ENCODE results near the gene VPS39. TPM values are rescaled to one million over a fixed set of nuclear protein-coding genes. Genes with fewer than 3 reads are reported as not detected.

Gene VPS39
- total RNA-seq, 3 donors from 2014 or later, result 79.0 to 116 (median 89.9) TPM

DNA sequence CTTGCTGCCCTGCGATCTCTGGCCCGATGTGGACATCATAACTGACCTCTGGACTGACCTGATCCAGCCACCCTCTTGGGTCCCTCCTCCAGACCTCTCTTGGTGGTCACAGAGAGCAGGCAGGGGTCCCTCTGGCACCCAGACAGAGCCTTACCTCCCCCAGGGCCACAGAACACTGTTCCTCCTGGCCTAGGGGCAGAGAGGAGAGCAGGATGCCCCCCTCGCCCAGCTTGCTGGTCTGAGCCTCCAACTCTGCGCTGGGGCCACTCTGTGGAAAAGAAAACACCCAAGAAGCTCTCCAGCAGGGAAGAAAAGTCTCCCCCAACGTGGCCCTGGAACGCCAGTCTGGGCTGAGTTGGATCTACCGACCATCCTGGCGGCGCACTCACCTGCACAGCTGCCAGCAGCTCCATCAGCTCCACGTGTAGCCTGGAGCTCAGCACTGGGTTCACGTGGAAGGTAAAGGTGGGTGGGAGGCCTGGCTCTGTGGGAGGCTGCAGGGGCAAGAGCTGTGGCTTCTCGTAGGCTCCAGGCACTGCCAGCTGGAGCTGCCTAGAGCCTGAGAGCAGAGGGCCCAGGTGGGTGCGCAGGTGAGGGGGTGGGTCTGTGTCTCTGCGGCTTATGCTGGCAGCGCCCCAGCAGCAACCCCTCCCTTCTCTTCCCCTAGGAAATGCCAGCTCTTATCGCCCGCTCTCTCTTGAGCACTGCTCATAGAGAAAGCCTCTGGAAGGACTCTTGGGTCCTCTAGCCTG is 57.7 kb downstream of the VPS39 start:
- Histone ChIP-seq H3K27me3 (no peaks in the 10 kb centered on the region), H3K4me3 (no peak overlapping the region), H3K4me1 (no peaks in the 10 kb centered on the region), H3K9me3 (no peaks in the 10 kb centered on the region), H3K36me3 (no peaks in the 10 kb centered on the region), H3K27ac (no peak overlapping the region)
- peak in 1 of 2 donors; percentile 43 for DNase-seq (ENCODE audit: low spot score in 2 of 2)
- TF ChIP-seq POLR2A (IDR thresholded peaks at IDR 0.05) (no peak), POLR2AphosphoS5 (IDR thresholded peaks at IDR 0.05) (no peak)
- TF ChIP-seq, protein P1, sequence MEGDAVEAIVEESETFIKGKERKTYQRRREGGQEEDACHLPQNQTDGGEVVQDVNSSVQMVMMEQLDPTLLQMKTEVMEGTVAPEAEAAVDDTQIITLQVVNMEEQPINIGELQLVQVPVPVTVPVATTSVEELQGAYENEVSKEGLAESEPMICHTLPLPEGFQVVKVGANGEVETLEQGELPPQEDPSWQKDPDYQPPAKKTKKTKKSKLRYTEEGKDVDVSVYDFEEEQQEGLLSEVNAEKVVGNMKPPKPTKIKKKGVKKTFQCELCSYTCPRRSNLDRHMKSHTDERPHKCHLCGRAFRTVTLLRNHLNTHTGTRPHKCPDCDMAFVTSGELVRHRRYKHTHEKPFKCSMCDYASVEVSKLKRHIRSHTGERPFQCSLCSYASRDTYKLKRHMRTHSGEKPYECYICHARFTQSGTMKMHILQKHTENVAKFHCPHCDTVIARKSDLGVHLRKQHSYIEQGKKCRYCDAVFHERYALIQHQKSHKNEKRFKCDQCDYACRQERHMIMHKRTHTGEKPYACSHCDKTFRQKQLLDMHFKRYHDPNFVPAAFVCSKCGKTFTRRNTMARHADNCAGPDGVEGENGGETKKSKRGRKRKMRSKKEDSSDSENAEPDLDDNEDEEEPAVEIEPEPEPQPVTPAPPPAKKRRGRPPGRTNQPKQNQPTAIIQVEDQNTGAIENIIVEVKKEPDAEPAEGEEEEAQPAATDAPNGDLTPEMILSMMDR (IDR thresholded peaks at IDR 0.05), result no peak
- intact Hi-C loops (cut with DNase I; ENCODE audit: low total_unique reads), result no loop called here

DNA sequence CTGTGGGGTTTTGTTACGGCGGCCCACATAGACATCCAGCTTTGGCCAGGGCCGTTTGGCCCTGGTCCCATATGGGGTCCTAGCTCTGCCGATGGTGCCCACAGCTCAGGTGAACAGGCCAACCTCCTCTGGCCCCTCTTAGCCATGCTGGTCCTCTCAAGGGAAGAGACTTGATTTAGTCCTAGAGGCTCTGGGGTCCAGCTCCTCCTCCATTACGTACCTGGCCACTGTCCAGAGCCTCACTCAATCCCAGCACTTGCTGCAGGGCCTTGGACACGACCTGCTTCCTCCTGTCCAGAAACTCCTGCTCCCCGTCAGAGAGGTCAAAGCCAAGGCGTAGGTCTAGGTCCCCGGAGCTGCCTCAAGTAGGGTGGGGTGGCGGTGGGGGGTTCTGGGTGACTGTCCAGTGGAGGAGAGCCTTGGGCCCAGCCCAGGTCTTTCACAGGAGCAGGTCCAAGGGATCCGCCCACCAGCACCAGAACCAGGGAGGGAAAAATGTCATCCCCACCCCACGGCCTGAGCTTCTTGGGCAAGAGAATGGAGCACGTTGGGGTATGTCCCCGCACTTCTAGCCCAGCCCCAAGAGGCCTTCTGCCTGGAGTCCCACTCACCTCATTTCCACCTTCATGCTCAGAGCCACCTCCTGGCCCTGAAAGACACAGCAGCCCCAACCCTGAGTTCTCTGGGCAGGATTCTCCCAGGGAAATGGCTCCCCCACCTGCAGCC is 58.4 kb downstream of the VPS39 start:
- TF ChIP-seq, protein P1 (IDR thresholded peaks at IDR 0.05), result no peak
- TF ChIP-seq POLR2AphosphoS5 (IDR thresholded peaks at IDR 0.05) (no peak), POLR2A (IDR thresholded peaks at IDR 0.05) (no peak)
- Histone ChIP-seq H3K4me1 (no peaks in the 10 kb centered on the region), H3K4me3 (no peak overlapping the region), H3K27me3 (no peaks in the 10 kb centered on the region), H3K27ac (no peak overlapping the region), H3K36me3 (no peaks in the 10 kb centered on the region), H3K9me3 (no peaks in the 10 kb centered on the region)
- no peak for DNase-seq (ENCODE audit: low spot score in 2 of 2)
- intact Hi-C loops (cut with DNase I; ENCODE audit: low total_unique reads), result no loop called here

DNA sequence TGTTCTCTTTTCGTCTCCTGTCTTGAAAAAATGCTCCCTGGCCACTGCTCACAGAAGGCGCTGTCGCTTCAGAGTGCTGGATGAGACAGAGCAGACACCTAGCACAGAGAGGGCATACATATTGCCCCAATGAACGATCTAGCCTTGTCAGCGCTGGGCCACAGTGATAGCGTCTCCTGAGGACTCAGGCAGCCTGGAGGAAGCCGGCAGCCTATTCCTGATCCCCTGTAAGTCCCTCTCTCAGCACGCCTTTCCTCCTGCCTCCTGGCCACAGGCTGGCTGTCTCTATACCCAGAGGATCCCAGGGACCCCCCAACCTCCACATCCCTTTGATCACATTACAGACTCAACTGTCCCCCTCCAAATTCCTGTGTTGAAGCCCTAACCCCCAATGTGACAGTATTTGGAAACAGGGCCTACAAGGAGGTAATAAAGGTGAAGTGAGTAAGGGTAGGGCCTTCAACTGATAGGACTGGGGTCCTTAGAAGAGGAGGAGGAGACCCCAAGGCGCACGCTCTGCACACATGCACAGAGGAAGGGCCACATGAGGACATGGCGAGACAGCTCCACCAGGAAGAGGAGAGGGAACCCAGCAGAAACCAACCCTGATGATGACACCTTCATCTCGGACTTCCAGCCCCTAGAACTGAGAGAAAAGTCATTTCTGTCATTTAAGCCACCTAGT is 59.2 kb downstream of the VPS39 start:
- Histone ChIP-seq H3K4me1 (no peaks in the 10 kb centered on the region), H3K27ac (no peak overlapping the region), H3K9me3 (no peaks in the 10 kb centered on the region), H3K27me3 (no peaks in the 10 kb centered on the region), H3K4me3 (no peak overlapping the region), H3K36me3 (no peaks in the 10 kb centered on the region)
- TF ChIP-seq POLR2A (IDR thresholded peaks at IDR 0.05), result no peak
- TF ChIP-seq POLR2AphosphoS5 (IDR thresholded peaks at IDR 0.05), result no peak
- TF ChIP-seq, protein P1 (IDR thresholded peaks at IDR 0.05), result no peak
- no peak for DNase-seq (ENCODE audit: low spot score in 2 of 2)
- intact Hi-C loops (cut with DNase I; ENCODE audit: low total_unique reads), result no loop called here

DNA sequence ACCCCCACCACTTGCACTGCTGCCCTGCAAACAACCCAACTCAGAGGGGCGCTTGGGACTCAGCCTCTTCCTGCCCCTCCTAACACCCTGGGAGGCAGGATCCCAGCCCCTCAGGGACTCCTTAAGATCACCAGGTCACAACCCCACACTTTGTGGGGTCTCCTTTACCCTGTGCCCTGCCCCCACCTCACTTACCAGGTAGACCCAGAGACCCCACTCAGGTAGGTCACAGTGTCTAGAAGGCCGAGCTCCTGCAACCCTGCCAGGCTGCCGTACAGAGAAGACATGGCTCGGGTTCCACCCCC is 60.7 kb downstream of the VPS39 start:
- Histone ChIP-seq H3K36me3 (no peaks in the 10 kb centered on the region), H3K27ac (no peak overlapping the region), H3K27me3 (no peaks in the 10 kb centered on the region), H3K4me1 (no peaks in the 10 kb centered on the region), H3K4me3 (no peak overlapping the region), H3K9me3 (no peaks in the 10 kb centered on the region)
- TF ChIP-seq, protein P1 (IDR thresholded peaks at IDR 0.05), result no peak
- TF ChIP-seq POLR2AphosphoS5 (IDR thresholded peaks at IDR 0.05) (no peak), POLR2A (IDR thresholded peaks at IDR 0.05) (no peak)
- no peak for DNase-seq (ENCODE audit: low spot score in 2 of 2)
- intact Hi-C loops (cut with DNase I; ENCODE audit: low total_unique reads), result no loop called here
